Measurements from ENCODE around the gene SETBP1.

Gene SETBP1

DNA sequence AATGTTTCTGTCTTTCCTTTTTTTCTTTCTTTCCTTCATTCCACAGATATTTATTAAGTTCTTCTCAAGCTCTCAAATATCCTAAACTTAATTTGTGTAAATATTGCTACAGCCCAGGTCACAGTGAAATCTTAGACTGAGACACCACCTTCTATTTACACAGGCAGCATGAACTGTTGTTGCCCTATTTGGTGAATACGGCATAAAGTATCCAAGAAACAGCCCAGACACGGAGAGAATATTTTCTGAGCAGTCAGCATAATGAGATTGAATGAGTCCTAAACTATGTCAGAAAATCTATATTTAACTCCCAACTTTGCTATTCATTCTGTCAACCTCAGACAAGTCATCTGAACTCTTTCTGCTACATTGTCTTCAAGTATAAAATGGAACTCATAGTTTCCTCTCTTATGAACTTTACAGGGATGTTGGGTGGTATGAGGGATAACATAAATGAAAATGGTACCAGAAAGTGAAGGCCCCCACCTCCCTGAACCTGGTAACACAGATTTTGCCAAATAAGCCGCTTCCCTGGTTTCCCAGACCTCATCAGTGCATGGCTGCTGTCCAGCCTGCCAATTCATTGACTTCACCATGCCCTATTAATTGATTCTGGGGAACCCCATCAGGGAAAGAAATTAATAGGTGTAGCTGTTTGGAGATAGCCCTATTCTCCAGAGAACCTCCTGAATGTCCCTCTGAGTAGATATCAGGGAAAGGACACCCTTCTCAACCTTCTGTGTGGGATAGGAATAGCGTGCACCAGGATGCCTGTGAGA is 235.9 kb downstream of the SETBP1 start:
- DNase-seq, result no peak

DNA sequence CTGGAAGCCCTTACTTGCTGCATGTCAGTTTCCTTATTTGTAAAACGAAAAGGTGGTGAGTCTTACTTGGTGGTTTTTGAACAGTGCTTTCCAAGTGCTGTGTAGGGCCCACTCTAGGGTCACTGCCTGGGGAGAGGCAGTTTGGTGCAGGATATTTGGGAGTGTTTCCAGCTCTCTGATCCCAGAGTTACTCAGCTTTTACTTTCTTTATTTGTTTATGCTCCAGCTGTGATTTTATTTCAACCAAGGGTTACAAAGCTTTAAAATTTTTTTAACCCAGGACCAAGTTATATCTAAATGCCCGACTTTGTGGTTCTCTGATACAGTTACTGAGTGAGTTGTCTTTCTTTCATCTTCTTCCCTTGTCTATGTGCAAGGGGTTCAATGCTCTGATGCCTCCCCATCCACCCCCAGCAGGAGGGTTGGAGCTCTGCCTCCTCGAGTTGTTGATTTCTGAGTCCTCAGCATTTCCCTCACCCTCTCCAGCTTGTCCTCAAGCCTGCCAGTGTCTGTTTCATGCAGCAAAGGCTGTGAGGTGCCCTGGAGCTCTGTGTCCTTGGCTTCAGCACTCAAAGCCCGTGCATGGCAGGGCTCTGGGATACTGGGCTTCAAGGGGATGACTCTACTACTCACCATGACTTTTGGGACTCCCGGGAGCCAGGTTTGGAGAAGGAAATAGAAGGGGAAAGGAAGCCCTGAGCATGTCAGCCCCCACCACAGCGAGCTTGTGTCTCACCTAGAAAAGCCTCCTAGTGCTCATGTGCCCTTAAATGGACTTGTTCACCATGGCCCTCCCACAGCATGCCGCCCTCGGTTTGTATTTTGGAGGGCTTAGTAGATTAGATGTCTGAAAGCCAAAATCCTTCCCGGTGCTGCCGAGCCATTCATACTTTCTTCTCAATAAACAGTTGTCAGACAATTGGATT is 236.8 kb downstream of the SETBP1 start:
- no peak for DNase-seq

DNA sequence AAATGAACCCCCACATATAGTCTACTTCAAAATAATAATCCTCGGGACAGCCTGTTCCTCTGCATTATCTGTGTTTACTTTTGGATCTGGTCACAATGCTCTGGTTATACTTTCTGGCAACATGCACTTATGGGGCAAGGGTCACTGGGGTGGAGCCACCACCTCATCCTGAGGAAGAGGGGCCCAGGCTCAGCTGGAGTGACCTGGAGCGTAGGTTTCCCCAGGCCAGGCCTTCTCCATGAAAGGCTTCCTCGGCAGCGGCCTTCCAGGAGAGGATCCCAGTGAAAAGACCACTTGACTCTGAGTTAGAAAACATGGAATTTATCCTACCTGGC is 237.4 kb downstream of the SETBP1 start:
- DNase-seq, result no peak

DNA sequence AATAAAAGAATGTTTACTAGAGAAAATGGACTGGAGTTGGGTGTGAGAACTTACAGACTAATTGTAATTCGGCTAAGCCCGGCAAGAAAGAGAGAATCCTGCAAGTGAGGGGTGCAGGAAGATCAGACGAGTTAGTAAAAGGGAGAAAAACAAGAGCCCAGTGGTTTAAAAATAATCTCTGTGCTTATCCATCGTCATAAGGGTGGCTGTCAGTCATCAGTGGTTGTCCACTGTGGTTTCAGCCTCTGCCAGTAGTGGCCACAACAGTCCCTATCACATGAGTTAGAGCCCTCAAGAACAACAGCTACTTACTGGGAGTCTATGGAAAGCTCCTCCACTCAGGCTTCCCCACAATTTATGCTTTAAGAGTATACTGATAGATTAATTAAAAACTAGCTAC is 239.8 kb downstream of the SETBP1 start:
- DNase-seq, result no peak

DNA sequence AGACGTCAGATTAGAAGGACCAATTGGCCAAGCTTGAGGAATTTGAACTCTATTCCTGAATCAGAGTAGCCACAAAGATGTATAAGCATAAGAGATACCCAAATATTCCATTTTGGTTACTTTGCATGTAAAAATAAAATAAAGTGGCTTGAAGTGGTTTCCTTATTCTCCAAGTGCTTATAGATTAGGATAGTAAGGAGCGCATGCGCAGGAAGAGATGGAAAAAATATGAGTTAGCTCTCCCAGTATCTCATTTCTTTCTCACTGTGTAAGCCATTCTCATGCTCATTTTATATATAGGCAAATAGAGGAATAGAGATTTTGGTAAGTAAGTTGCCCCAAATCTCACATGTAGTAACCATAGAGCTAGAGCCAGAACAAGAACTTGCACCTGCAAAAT is 241.3 kb downstream of the SETBP1 start:
- no peak for DNase-seq

DNA sequence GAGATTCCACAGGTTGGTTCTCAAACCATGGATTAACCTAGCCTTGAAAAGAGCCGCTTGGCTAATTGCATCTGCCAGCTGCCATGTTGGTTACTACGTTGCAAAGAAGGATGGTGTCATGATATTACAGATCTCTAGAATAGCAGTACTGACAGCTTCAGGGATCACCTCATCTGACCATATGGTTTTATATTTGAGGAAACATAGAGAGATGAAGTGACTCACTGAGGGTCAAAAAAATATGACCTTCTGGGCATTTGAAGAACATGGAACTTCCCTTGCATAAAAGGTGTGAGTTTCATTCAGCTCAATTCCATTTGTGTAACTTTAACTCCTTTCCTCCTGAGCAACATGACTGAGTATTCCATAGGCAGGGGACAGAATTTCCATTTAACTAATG is 242.3 kb downstream of the SETBP1 start:
- no peak for DNase-seq

DNA sequence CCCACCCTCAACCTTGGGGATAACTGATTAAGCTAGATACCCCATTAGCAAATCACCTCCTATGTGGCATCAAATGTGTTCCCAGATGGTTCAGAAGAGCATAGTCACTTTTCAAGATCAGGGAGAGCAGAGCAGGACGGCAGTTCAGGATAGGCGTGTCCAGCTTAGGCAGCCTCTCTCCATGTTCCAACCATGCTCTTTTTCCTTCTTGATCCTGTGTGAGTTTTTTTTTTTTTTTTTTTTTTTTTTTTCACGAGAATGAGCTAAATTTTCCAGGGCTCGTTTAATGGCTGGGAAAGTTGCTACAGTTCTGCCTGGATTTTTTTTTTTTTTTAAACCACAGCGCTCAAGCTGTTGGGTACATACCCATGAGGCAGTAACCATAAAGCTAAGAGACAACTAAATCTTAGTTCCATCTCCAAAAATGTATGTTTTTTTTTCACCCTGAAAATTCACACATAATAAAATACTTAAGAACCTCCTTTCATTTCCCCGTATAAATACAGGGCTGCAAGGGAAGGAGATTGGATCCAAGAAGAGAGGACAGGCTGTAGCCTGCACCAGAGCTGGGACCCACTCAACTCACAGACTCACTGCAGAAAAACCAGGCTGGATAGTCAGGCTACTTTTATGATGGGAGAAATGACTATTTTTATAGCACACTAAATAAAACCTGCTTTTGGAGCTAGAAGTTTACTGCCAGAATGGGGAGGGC is 244.3 kb downstream of the SETBP1 start:
- no peak for DNase-seq

DNA sequence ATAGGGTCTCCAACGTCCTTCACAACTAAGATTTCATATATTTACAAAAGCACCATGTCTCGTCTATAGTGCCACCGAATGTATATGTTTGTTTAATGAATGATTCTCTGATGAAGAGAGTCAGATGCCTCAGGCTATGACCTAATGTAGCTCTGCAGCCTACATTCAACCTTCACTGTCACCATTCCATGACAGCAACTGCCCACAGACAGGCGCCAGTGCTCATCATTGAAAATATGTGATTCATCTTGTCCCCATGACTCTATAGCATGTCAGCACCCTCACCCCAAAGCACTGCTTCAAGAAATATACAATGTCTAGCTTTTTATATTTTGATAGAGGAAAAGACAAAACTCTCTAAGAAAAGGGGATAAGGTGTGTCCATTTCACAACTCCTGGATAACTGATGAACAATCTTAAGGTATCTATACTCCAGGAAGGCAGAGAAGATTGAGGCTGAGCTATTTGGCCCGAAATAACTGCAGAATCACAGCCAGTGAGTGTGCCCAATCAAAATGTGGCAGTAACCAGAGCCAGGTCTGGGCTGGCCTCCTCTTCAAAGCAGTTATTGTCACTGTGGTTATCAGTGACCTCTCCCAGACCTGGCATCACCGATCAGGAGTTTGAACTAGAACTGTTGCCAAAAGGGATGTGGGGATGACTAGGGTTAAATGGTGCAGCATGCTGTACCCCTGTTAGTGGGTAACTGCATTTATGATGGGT is 246.6 kb downstream of the SETBP1 start:
- DNase-seq, result peak; percentile 6 to 9

DNA sequence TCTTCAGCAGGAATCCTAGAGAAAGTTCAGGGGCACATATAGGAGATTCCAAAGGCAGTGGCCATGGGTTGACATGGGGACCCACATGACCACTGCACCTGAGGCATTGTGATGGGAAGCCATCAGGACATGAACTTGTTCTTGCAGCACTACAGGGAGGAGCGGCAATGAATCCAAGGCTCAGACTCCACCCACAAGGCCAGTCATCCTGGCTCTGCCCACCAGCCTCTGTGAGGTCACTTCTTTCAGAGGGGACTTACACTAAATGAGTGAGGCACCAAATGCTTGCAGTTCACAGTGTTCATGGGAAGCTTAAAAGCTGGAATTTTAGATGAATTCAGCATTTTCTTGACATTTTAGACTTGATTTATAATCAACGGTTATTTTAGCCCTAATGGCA is 254.2 kb downstream of the SETBP1 start:
- DNase-seq, result no peak

DNA sequence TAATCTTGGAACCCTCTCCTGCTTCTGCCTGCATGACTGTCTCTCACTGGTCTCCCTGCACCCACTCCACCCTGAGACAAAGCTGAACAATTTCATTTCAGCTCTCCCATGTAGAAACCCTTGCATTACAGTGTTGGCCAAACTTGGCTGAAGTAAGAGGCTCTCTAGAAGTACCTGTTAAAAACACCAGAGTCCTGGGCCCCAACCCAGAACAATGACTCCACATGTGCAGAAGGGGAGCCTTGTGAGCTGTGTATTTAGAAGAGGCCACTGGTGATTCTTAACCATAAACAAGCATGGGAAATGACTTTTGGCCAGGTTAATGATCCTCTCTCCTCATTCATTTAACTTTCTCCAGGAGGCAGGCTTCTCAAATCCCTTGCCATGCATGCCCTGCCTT is 254.8 kb downstream of the SETBP1 start:
- DNase-seq, result no peak

DNA sequence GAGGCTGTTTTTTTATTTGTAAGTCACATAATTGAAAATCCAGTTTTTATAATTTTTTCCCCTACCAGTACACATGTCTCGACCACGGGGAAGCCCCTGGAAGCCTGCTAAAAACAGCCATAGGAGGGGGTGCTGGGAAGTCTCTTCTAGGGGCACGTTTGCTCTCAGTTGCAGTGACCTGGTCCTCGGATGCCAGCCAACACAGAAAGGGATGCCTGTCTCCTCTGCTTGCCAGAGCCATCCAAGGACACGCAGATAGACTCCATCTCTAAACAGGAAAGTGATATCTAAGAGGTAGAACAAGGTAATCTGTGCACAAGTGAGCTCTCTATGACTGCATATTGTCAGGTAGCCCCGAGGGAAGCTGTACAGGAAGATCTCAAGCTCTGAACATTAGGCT is 255.8 kb downstream of the SETBP1 start:
- no peak for DNase-seq

DNA sequence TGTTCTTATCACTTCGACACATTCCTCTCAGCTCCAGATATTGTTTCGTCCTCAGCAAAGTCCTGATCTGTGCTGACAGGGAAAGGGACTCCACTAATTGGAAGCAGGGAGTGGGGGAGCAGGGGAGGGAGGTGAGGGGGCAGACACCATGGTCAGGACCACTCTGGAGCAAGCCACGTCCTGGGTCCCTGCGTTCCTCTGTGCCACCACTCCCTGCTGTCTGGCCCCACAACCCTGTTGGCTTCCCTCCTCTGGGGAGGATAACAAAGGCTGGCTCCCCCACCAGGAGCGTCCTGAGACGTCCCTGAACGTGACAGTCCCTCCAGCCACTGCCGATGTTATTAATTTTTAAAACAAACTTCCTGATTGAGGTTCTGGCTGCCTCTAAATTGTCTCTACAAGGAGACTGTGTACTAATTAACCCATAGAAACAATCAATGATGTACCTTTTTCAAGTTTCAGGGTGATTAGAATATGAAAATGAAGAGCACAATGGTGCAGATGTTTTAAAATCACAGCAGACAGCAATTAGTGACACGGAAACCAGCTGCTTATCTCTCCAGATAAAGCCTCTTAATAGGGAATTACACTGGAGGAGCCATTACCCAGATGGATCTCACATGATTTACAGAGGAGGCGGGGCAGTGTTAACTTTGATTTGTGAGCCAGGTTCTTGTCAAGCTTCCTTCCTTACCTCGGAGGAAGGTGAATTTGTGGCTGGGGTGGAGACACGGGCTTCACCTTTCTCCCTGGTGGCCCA is 257.5 kb downstream of the SETBP1 start:
- no peak for DNase-seq

DNA sequence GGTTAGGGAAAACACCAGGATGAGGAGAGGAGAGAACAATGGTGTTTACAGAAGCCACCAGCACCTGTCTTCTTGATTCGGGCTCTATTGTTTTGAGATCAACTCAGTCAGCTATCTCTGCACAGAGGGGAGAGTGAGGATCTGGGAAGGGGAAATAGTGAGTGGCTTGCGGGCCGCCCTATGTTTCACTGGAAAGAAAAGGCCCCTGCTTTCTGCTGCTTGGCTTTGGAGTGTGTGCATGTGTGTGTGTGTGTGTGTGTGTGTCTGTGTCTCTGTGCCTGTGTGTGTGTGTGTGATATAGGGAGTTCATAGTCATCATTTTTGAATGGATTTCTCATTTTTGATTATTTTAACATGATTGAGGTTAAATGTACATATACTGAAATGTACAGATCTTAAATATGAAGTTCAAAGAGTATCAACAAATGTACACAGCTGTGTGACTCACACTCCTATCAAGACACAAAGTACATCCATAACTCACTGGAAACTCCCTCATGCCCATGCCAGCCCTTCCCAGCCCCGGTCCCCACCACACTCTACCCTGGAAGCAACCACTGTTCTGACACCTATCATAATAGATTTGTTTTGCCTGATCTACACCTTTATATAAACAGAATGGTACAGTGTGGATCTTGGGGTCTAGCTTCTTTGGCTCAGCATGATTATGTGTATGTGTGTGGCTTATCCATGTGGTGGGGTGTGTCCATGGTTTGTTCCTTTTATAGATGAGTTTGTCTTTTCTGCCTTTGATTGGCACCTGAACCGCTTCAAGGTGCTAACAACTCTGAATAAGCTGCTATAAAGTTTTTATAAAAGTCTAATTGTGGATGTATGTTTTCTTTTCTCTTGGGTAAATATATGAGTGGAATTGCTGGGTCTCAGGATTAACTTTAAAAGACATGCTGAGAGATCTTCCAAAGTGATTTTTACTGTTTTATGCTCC is 258.3 kb downstream of the SETBP1 start:
- no peak for DNase-seq

DNA sequence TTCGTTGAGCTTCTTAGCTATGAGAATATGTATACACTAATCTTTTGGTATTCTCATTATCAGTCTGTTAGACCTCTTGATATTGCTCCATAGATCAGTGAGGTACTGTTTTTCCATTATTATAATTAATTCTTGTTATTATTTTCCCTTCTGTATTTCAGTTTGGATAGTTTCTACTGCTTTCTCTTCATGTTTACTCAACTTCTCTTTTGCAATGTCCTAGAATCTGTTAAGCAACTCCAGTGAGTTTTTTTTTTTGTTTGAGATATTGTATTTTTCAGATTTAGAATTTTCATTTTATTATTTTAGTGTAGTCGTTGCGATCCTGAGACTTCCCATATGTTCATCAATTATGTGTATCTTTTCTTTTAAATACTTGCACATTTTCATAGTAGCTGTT is 260.8 kb downstream of the SETBP1 start:
- no peak for DNase-seq

DNA sequence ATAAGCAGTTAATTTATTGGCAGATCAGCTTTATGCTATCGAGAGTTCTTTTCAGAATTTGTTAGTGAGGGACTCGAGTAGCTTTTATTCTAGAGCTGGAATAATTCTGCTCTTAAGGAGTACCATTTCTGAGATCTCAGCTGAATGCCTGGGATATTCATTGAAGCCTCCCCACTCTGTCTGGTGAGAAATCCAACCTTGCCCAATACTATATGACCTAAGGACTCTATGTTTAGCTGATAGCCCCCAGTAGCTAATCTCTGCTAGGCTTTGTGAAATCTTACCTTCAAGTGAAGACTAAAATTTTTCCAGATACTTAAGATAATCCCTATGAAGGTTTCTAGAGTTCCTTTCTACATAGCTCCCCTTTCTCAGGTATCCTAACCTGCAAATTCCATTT is 261.4 kb downstream of the SETBP1 start:
- DNase-seq, result no peak

DNA sequence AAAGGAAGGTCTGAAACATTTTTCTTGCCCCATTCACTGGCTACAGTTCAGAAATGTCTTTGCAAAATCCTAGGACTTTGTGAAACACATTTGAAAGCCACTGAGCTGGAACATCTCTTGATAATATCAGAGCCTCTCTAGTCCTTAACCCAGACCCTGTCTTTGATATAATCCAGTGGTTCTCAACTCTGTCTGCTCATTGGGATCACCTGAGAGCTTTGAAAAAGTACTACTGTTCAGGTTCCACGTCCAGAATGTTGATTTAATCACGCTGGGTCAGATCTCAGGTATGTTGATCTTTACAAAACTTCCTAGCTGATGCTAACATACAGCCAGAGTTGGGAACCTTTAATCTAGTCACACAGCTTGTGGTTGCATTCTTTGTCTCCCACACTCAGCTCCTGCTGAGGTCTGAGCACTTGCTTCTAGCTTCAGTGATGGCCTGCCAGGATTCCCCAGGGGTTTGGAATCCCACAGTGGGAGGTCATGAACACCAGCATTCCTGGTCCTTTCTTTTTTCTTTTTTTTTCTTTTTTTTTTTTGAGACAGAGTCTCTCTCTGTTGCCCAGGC is 262.7 kb downstream of the SETBP1 start:
- no peak for DNase-seq

DNA sequence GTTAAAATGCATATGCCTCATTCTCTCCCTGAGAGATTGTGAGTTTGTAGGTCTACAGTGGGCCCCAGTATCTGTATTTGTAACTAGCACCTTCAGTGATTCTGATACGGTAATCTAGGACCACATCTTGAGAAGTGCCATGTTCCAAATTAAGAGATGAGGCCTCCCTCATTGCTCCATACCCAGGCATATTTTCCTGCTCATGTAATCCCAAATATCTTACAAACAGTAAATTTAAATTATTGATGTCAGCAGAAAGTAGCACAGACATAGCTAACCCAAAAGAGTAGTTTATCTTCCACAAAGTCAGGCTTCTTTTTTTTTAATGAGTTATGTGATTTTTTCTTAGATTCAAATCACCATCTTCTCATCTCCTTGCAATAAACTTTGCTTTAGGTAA is 263.8 kb downstream of the SETBP1 start:
- DNase-seq, result no peak

DNA sequence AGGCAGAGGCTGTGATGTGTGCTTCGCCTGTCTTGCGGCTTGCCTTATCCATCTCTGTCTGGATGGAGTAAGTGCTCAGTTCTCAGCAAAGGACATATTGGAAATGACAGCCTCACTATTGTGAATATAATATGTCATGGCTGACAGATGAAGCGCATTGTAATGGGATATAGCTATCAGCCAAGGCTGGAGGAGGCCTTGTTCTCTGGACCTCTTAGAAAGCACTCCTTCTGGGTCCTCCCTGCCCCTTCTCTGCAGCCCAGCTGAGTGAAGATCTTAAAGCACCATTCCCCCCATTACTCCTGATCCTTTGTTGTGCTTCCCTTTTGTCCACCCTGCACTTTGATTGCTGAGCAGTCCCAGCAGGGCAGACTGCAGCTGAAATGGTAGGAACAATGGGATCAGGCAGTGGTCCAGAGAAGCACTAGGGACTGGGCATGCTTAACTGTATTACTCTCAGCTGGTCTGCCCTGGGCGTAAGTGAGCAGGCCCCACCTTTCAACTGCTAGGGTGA is 265.3 kb downstream of the SETBP1 start:
- no peak for DNase-seq

DNA sequence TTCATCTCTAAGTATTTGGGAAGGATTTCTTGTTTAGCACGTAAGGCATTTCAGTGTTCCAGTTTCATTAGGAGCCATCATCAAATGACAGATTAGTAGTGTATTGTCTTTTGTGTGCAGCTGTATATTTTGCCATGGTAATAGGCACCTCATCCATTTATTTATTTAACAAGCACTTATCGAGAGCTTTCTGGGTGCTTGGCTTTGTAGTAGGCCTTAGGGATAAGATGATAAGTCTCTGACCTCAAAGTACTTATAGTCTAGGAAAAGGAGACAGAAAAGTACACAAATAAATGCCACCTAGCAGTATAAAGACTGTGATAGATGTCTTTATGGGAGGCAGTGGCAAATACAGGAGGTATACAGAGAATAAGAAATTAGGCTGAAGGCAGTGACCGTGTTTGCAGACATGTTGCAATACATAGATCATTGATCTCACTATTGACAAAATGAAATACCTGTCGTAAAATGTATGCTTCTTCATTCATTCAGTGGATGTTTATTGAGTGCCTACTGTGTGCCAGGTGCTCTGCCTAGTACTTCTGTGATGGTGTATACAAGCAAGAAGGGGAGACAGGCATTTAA is 265.9 kb downstream of the SETBP1 start:
- no peak for DNase-seq

DNA sequence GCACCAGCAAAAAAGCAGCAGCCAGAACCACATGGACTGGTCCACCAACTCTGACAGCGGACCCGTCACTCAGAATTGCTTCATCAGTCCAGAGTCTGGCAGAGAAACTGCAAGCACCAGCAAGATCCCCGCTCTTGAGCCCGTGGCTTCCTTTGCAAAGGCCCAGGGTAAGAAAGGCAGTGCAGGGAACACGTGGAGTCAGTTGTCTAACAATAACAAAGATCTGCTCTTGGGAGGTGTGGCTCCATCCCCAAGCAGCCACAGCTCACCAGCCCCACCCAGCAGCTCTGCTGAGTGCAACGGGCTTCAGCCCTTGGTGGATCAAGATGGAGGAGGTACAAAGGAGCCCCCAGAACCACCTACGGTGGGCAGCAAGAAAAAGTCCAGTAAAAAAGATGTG is 269.3 kb downstream of the SETBP1 start:
- no peak for DNase-seq
